Retinal pigment epithelial cell (primary cell): ENCODE measurements around the gene ST3GAL3.
A peak's percentile ranks its signal among the peaks of the same experiment; 100 is the strongest.

ENCODE experiments used
- DNase-seq: peaks from one replicate; pipeline ENCODE4 v3.0.0-alpha.2; 2010; ENCODE audit warnings: low read depth
- H3K4me3 ChIP-seq: 2 replicates; pipeline ENCODE4 v1.5.1; 2011; ENCODE audit warnings: mild to moderate bottlenecking, low read length, control low read depth, moderate library complexity
- CTCF ChIP-seq: conservative IDR thresholded peaks from 2 replicates; pipeline ENCODE4 v1.5.1; 2011; ENCODE audit warnings: low read depth, low read length, control low read depth, inconsistent platforms

The ST3GAL3 gene

GRCh38 chr1:43836267-43836951 lies 129.1 kb downstream of the ST3GAL3 start:
- TF ChIP-seq CTCF, result no peak
- DNase-seq, result peak; percentile 66
- H3K4me3 ChIP-seq, result no peak overlapping the region

GRCh38 chr1:43839056-43839455 lies 131.7 kb downstream of the ST3GAL3 start:
- DNase-seq, result no peak
- TF ChIP-seq CTCF, result no peak
- H3K4me3 ChIP-seq, result no peak overlapping the region

- TF ChIP-seq CTCF, result no peak
- no peak for DNase-seq
- no peak overlapping the region for H3K4me3 ChIP-seq
Measured at GRCh38 chr1:43841321-43842174, 134.2 kb downstream of the ST3GAL3 start.

- no peak for TF ChIP-seq CTCF
- DNase-seq, result no peak
- H3K4me3 ChIP-seq, result no peak overlapping the region
Measured at GRCh38 chr1:43842175-43842498, 134.8 kb downstream of the ST3GAL3 start.

- H3K4me3 ChIP-seq, result no peak overlapping the region
- no peak for TF ChIP-seq CTCF
- DNase-seq, result no peak
Measured at GRCh38 chr1:43843684-43844083, 136.3 kb downstream of the ST3GAL3 start.

- no peak overlapping the region for H3K4me3 ChIP-seq
- no peak for DNase-seq
- no peak for TF ChIP-seq CTCF
Measured at GRCh38 chr1:43844114-43844513, 136.8 kb downstream of the ST3GAL3 start.

GRCh38 chr1:43847290-43847689 lies 140.0 kb downstream of the ST3GAL3 start:
- no peak for TF ChIP-seq CTCF
- H3K4me3 ChIP-seq, result no peak overlapping the region
- no peak for DNase-seq
